ENCODE measurements around the gene COL18A1.

Gene COL18A1

DNA sequence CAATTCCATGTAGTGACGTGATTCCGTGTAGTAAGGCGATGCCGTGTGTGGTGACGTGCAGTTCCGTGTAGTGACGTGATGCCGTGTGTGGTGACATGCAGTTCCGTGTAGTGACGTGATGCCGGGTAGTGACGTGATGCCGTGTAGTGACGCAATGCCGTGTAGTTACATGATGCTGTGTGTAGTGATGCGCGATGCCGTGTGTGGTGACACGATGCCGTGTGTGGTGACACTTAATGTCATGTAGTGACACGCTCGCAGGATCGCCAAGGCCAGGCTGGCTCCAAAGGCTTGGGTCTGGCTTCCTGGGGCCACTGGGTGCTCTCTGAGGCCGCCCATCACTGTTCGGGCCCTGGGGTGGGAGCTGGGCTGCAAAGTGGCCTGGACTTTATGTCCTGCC is 14.2 kb downstream of the COL18A1 start:
- TF ChIP-seq, protein P1, sequence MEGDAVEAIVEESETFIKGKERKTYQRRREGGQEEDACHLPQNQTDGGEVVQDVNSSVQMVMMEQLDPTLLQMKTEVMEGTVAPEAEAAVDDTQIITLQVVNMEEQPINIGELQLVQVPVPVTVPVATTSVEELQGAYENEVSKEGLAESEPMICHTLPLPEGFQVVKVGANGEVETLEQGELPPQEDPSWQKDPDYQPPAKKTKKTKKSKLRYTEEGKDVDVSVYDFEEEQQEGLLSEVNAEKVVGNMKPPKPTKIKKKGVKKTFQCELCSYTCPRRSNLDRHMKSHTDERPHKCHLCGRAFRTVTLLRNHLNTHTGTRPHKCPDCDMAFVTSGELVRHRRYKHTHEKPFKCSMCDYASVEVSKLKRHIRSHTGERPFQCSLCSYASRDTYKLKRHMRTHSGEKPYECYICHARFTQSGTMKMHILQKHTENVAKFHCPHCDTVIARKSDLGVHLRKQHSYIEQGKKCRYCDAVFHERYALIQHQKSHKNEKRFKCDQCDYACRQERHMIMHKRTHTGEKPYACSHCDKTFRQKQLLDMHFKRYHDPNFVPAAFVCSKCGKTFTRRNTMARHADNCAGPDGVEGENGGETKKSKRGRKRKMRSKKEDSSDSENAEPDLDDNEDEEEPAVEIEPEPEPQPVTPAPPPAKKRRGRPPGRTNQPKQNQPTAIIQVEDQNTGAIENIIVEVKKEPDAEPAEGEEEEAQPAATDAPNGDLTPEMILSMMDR (IDR thresholded peaks at IDR 0.05; ENCODE audit: low read depth, low read length, missing control alignments) = no peak
- DNase-seq = no peak
- Histone ChIP-seq H3K27me3 (replicated peaks) (no peaks in the 10 kb centered on the region), H3K27ac (no peak overlapping the region), H3K4me3 (ENCODE audit: low read depth, low read length) (no peak overlapping the region), H3K36me3 (replicated peaks) (no peaks in the 10 kb centered on the region)
- in situ Hi-C loops (cut with HindIII; ENCODE audit: low pct_ligation_motif_present, low sequenced_read_pairs) = no loop called here

DNA sequence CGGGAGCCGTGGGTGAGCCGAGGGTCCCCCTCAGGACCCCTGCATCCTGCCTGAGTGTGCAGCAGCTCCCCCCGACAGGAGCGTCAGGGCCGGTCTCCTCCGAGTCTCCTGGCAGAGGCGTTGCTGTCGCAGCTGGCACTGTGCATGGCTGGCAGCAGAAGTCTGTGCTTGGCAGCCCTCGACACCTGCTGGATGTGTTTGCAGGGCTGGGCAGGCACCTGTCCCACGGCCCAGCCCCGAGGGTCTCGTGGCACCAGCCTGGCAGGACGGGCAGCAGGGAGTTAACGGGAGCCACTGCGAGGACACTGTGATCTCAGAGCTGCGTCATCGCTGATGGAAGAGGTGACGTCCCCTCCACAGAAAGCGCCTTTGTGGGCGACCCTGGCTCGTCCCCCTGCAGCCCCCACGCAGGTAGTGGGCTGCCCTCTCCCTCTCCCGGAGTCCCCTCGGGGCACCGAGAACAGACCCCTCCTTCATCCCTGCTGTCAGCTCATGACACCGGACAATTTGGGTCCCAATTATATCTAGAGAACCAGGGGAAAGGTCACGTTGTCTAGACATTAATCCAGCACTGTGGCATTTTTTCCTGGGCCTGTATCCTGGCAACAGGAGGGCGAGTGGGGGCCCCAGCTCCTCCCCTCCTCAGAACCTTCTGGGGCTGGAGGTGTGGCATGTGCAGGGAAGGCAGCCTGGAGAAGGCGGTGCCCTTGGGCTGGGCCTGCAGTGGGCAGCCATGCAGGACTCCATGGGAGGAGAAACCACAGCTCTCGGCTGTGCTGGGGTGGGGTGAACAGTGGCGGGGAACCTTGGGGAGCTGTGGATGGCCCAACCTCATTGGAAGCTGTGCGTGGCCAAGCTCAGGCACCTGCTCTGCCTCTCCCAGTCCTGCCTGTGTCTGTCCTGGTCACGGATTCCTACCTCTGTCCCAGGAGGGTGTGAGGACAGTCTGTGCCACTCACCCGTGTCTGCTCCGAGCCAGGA is 15.4 kb downstream of the COL18A1 start:
- H3K27ac ChIP-seq = no peak overlapping the region
- H3K27me3 ChIP-seq (replicated peaks) = no peaks in the 10 kb centered on the region
- no peaks in the 10 kb centered on the region for H3K36me3 ChIP-seq (replicated peaks)
- no peak overlapping the region for H3K4me3 ChIP-seq (ENCODE audit: low read depth, low read length)
- TF ChIP-seq, protein P1 (IDR thresholded peaks at IDR 0.05; ENCODE audit: low read depth, low read length, missing control alignments) = no peak
- in situ Hi-C loops (cut with HindIII; ENCODE audit: low pct_ligation_motif_present, low sequenced_read_pairs) = no loop called here
- DNase-seq = no peak

DNA sequence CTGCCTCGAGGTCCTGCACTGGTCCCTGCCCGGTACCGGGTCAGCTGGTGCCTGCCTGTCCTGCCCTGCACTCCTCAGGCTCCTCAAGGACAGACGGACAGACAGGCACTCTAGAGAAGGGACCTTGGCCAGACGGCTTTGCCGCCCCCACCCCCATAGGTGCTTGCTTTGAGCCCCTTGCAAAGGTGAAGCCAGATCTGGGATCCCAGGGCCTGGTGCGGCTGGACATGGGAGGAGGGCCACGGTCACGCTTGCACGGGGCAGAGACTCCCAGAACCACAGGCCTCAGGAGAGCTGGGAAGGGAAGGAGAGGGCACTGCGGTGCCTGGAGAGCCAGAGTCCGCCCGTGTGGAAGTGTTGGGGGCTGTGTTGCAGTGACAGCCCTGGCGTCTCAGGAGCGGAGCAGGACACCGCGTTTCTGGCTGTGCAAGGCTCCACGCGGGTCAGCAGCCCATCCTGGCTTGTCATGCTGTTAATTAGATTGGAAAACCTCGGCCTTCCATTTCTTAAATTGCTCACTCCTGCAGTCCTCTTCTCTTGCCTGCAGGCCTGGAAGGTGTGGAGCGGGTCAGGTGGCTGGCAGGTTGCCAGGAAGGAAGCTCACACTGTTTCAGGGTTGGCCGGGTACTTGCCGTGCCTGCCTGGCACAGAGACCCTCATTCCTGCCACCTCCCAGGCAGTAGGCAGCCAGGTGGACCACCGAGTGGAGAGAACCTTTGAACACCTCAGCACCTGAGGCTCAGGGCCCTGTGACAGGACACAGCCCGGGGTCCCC is 16.3 kb downstream of the COL18A1 start:
- H3K27me3 ChIP-seq (replicated peaks) = no peaks in the 10 kb centered on the region
- DNase-seq = no peak
- H3K36me3 ChIP-seq (replicated peaks) = no peaks in the 10 kb centered on the region
- H3K4me3 ChIP-seq (ENCODE audit: low read depth, low read length) = no peak overlapping the region
- TF ChIP-seq, protein P1 (IDR thresholded peaks at IDR 0.05; ENCODE audit: low read depth, low read length, missing control alignments) = no peak
- no peak overlapping the region for H3K27ac ChIP-seq
- in situ Hi-C loops (cut with HindIII; ENCODE audit: low pct_ligation_motif_present, low sequenced_read_pairs) = no loop called here

DNA sequence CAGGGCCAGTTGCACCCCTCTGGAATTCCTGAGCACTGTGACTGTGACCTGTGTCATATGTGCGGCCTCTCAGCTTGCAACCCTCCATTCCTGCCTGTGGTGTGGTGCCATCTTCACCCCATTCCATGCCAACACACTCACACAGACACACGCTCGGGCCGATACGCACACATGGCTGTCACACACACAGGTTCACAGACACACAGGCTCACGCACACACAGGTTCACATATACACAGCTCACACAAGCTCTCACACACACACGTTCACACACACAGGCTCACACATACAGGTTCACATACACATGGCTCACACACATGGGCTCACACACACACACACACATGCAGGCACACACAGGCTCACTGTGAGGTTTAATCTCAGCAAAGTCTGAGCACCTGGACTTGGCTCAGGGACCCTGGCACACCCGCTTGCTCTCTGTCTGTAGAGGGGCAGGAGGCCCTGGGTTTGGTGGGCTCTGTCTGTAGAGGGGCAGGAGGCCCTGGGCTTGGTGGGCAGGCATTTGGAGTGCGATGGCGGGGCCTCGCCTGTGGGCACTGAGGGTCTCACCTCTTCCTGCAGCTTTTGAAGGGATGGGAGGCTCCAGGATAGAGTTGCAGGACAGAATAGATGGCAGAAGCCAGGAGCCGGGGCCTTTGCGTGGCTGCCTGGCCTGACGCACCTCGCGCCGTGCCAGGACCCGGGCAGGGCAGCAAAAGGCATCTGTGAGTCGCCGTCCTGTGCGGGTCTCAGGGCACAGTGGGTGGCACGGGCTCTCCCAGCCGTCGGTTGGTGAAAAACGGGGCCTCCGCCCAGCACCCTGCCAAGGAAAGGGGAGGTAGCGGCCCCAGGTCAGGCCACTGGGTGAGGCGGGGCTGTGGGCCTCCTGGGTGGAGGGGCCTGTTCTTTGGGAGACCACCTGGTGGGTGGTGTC is 17.1 kb downstream of the COL18A1 start:
- H3K27me3 ChIP-seq (replicated peaks) = no peaks in the 10 kb centered on the region
- no peak overlapping the region for H3K27ac ChIP-seq
- TF ChIP-seq, protein P1 (IDR thresholded peaks at IDR 0.05; ENCODE audit: low read depth, low read length, missing control alignments) = no peak
- in situ Hi-C loops (cut with HindIII; ENCODE audit: low pct_ligation_motif_present, low sequenced_read_pairs) = no loop called here
- DNase-seq = no peak
- H3K36me3 ChIP-seq (replicated peaks) = no peaks in the 10 kb centered on the region
- H3K4me3 ChIP-seq (ENCODE audit: low read depth, low read length) = no peak overlapping the region

DNA sequence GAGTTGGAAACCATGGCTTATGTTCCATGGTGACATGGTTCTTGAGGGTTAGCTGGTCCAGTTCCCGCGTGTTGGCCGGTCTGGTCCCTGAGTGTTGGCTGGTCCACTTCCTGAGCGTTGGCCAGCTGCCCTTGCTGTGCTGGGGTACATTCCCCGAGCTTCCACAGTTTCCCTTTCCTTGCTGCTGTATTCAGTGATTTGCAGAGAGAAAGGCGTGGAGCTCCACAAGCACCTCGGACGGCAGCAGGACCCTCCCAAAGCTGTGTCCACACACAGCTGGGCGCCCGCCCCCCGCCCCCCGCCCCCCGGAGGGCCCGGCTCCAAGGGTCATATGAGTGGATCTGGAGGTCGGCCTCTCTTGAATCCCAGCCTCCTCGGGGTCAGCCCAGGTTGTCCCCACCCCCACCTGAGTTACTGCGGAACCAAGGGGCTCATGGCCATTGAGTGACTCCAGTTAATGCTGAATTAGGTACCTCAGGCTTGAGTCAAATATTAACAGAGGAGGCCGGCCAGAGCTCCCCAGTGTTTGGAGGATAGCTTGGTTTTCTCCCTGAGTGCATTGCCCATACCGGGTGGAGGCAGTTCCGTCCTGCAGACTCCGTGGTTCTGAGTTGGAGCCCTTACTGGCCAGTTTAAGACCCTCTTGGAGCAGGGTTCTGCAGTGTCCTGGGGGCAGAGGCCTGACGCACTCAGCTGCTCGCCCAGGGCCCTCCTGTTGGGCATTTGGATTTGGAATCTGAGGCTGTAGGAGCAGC is 18.4 kb downstream of the COL18A1 start:
- in situ Hi-C loops (cut with HindIII; ENCODE audit: low pct_ligation_motif_present, low sequenced_read_pairs) = no loop called here
- Histone ChIP-seq H3K27me3 (replicated peaks) (no peaks in the 10 kb centered on the region), H3K4me3 (ENCODE audit: low read depth, low read length) (no peak overlapping the region), H3K36me3 (replicated peaks) (peaks cover under 1% of the 10 kb centered on the region), H3K27ac (no peak overlapping the region)
- TF ChIP-seq, protein P1 (IDR thresholded peaks at IDR 0.05; ENCODE audit: low read depth, low read length, missing control alignments) = no peak
- no peak for DNase-seq
